G401 (cell line): ENCODE data around the gene RRM1. TPM values are rescaled to one million over a fixed set of nuclear protein-coding genes. Genes with fewer than 3 reads are reported as not detected.

ENCODE experiments used
- DNase-seq: peaks from one replicate; pipeline ENCODE4 v3.0.0-alpha.2; 2015; ENCODE audit warnings: low spot score
- in situ Hi-C: cut with HindIII; loops from 2 replicates; pipeline ENCODE4 v1.10.0; 2016; ENCODE audit warnings: low sequenced_read_pairs, mixed read lengths
- total RNA-seq: library from RNA; depleted of rRNA; stranded (reverse); fragments of >200 nt; shearing (Covaris generic); gene quantifications from 2 replicates; pipeline ENCODE4 v1.2.3, GENCODE V29; 2014

RRM1 gene
- total RNA-seq, 1 experiment from 2014 or later: 165 TPM

GRCh38 chr11:4072668-4073285 is 21.8 kb upstream of the RRM1 start:
- DNase-seq: peak; percentile 90

GRCh38 chr11:4074266-4074665 is 20.3 kb upstream of the RRM1 start:
- no peak for DNase-seq
- in situ Hi-C loops: no loop called here

More at GRCh38 chr11:4072668-4073285, 21.8 kb upstream of the RRM1 start:
- in situ Hi-C loops: no loop called here

DNA sequence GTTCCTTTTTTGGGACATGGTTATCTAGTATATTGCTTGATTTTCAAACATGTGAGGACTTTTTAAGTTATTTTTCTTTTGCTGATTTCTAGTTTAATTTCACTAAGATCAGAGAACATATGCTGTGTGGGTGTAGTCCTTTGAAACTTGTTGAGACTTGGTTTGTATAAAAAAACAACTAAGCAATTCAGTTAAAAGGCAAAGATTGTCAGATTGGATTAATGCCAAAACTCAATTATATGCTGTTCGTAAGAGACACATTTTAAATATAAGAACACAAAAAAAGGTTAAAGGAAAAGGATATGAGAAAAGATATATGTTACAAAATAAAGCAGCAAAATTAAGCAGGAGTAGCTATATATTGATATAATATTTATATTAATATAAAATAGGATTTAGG is 17.8 kb upstream of the RRM1 start:
- in situ Hi-C loops: no loop called here

DNA sequence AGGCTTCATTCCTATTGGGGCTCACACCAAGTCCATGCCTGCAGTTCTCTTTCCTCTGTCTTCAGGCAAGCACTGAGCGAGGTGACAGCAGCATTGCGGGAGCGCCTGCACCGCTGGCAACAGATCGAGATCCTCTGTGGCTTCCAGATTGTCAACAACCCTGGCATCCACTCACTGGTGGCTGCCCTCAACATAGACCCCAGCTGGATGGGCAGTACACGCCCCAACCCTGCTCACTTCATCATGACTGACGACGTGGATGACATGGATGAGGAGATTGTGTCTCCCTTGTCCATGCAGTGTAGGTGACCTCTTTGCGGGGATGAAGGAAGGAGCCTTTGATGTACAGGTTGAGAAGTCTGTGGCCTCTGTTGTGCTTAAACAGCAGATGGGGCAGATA is 11.4 kb upstream of the RRM1 start:
- DNase-seq: no peak
- in situ Hi-C loops: no loop called here

More for the DNA sequence above, 17.8 kb upstream of the RRM1 start:
- DNase-seq: no peak

DNA sequence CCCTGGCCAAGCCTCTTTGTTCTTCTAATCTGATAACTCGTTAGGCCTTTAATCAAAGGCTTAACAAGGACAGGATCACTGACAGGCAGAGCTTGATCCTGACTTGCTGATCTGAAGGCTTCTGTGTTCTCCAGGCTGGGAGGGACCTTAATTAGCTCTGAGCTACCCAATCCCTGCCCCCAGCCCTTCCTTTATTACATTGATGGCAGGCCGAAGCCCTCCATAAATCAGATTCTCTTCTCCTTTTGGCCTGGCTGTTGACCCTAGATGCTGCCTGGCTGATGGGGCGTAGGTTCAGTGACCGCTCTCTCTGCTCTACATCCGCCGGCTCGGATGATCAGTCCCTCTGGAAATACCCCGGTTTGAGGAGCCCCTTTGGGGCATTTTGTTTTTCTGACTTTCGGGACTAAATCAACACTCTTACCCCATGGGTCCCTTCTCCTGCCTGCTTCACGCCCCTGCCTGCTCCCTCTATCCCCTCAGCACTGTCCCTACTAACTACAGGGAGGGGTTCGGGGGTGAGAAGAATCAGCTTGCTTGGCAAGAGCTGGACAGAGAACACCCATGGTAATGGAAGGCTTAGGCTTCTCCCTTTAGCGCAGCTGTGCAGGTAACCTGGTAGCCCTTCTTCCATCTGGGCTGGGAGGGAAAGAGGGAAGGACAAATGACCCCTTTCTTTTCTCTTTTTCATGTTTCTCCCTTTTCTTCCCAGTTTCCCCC is 10.0 kb upstream of the RRM1 start:
- in situ Hi-C loops: no loop called here
- DNase-seq: no peak

GRCh38 chr11:4085575-4085974 is 9.0 kb upstream of the RRM1 start:
- no peak for DNase-seq
- in situ Hi-C loops: no loop called here

GRCh38 chr11:4086575-4087353 is 7.8 kb upstream of the RRM1 start:
- no peak for DNase-seq
- in situ Hi-C loops: no loop called here

DNA sequence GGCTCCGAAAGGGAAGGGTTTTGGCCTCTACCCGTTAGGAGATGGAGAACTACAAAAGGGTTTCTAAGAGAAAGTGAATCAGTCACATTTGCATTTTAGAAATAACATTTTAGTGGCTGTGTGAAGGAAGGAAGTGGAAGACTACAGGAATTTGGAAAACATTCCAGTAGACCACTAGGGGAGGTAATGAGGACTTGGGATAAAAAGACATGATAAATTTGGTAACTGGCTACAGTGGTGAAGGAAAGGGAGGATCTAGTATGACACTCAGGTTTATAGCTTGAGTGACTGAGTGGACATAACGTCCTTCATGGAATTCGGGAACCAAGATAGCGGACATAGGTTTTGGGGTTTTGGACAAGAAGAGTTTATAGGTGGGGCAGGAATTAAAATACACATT is 7.0 kb upstream of the RRM1 start:
- in situ Hi-C loops: no loop called here
- no peak for DNase-seq

- in situ Hi-C loops: no loop called here
- DNase-seq: no peak
Observed at GRCh38 chr11:4090258-4090657, 4.3 kb upstream of the RRM1 start.

DNA sequence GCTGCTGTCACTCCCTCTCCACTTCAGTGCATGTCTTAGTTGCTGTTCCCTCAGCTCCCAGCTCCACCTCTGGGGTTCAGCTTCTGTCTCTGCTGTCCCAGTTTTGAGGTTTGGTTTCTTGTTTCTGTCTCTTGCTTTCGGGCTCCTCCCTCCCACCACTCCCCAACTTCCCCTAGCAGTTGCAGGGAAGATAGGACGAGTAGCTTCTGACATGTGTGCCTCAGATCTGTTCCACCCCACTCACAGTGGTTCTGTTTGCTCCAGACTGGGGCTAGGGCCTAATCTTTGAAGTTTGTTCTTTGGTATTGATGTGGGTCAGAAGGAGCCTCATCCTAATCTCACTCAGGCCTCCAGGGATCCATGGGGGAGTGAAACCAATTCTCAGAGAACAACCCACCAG is 2.6 kb upstream of the RRM1 start:
- in situ Hi-C loops: no loop called here
- DNase-seq: no peak

DNA sequence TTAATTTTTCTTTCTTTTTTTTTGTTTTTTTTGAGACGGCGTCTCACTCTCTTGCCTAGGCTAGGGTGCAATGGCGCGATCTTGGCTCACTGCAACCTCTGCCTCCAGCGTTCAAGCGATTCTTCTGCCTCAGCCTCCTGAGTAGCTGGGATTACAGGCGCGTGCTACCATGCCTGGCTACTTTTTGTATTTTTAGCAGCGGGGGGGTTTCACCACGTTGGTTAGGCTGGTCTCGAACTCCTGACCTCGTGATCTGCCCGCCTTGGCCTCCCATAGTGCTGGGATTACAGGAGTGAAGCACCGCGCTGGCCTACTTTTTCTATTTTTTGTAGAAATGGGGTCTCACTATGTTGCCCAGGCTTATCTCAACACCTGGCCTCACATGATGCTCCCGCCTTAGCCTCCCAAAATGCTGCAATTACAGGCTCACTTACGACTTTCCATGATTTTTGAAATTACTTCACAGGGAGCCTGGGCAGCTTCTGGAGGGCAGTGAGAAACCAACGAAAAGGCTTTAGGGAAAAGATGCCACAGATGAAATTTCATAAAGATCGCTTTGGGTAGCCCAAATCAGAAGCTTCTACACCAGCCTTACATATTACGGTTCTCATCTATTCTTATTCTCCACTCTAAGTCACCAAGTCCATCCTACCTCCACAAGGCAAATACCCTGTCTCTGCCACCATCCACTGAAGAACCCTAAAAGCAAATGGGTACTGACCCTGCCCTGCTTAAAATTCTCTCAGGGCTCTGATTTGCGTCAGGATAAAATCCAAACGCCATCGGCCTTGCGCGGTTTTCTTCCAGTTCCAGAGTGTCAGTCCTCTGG is 866 bp upstream of the RRM1 start:
- DNase-seq: no peak
- in situ Hi-C loops: no loop called here

GRCh38 chr11:4095509-4096230 is 1.1 kb downstream of the RRM1 start:
- peak; percentile 16 for DNase-seq
- in situ Hi-C loops: no loop called here

DNA sequence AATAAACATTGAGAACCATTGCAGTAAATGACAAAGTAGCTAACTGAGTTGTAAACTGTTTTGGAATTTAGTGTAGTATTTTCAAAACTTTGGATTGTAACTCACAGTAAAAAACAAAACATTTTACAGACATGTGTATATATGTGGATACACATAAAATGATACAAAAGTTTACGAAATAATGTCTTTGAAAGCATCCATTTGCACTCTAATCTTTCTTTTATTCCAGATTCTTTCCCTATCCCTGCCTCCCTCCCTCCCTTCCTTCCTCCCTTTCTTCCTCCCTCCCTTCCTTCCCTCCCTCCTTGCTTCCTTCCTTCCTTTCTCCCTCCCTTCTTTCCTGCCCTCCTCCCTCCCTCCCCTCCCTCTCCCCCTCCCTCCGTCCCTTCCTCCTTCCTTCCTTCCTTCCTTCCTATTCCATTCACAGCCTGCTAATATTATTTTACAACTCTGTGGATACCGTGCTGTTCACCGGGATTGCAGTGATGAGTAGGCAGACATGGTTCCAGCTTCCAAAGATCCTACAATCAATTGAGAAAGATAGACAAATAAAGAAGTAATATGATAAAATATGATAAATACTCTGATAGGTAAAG is 3.5 kb downstream of the RRM1 start:
- DNase-seq: no peak
- in situ Hi-C loops: no loop called here

- in situ Hi-C loops: no loop called here
- no peak for DNase-seq
Observed at GRCh38 chr11:4102711-4103110, 8.1 kb downstream of the RRM1 start.

GRCh38 chr11:4103269-4103668 is 8.7 kb downstream of the RRM1 start:
- in situ Hi-C loops: no loop called here
- DNase-seq: no peak

- in situ Hi-C loops: no loop called here
- DNase-seq: no peak
Observed at GRCh38 chr11:4105916-4106315, 11.3 kb downstream of the RRM1 start.

DNA sequence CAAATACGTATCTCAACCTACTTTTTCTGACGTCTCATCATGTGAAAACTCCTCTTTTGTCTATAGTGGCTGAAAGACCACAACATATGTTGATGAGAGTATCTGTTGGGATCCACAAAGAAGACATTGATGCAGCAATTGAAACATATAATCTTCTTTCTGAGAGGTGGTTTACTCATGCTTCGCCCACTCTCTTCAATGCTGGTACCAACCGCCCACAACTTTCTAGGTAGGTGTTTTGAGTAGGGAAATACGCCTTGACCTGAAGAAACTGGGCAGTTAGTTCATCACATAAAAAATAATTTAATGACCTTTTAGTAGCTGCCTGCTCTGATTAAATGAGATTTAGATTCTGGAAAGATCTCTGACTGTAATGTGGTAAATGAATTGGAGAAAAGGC is 17.2 kb downstream of the RRM1 start:
- DNase-seq: no peak
- in situ Hi-C loops: no loop called here

- DNase-seq: no peak
- in situ Hi-C loops: no loop called here
Observed at GRCh38 chr11:4115128-4115527, 20.5 kb downstream of the RRM1 start.

DNA sequence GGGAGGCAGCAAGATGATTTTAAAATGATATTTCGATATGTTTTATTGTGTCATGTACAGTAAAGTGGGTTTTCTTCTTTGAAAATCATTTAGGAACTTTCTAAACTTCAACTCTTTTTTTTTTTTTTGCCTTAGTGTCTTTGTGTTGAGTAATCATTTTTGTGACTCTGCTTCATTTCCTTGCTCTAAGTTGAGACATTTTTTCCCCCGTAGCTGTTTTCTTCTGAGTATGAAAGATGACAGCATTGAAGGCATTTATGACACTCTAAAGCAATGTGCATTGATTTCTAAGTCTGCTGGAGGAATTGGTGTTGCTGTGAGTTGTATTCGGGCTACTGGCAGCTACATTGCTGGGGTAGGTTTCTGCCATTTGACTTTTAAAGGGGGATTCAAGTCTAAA is 23.5 kb downstream of the RRM1 start:
- in situ Hi-C loops: no loop called here

More for the DNA sequence above, 23.5 kb downstream of the RRM1 start:
- DNase-seq: no peak
